ENCODE measurements around the gene OR5A1. TPM values are rescaled to one million over a fixed set of nuclear protein-coding genes. Genes with fewer than 3 reads are reported as not detected.

The OR5A1 gene
- total and polyA plus RNA-seq, 10 donors: not detected

- H3K4me3 ChIP-seq: no peak overlapping the region
- H3K4me1 ChIP-seq: peaks cover 0 to 5% (median 0%) of the 10 kb centered on the region in 6 donors
- TF ChIP-seq POLR2A (IDR thresholded peaks at IDR 0.05) (no peak), CTCF (IDR thresholded peaks at IDR 0.05 in 8 of 11, conservative IDR thresholded peaks at IDR 0.05 in 3 of 11) (no peak), POLR2AphosphoS5 (IDR thresholded peaks at IDR 0.05) (no peak)
- H3K27ac ChIP-seq: no peak overlapping the region
- peaks cover 0 to 6% (median 0%) of the 10 kb centered on the region in 7 donors for H3K27me3 ChIP-seq (replicated peaks in 1 of 7)
- intact Hi-C loops (cut with DNase I; ENCODE audit: low total_unique reads): no loop called here
- no peak for DNase-seq
- H3K36me3 ChIP-seq: no peaks in the 10 kb centered on the region
- no peaks in the 10 kb centered on the region for H3K9me3 ChIP-seq
- WGBS, 5 donors: 24 to 62% (median 52%) methylated on average over 5 of the region's 5 CpGs
These were observed 19.2 kb upstream of the OR5A1 start for GRCh38 chr11:59417023-59417422.

DNA sequence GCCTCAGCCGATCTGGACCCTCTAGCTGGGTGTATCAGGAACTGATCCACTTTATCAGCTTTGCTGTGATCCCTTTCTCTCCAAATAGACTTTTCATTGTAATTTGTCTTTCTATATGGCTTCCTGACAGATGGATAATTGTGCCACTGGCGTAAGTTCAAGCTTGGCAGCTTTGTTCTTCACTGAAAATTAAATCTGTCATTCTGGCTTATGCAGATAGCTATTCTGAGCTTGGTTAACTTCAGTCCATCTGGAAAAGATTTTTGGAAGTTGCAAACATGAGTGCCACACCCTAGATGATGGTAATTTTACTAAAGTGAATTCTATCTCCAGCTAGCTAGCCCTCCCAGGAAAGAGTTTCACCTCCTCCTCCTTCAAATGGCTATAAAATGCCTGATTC lies 18.1 kb upstream of the OR5A1 start:
- Histone ChIP-seq H3K36me3 (no peaks in the 10 kb centered on the region), H3K4me3 (no peak overlapping the region), H3K4me1 (peaks cover 0 to 5% (median 0%) of the 10 kb centered on the region in 6 donors), H3K27me3 (replicated peaks in 1 of 7) (peaks cover 0 to 6% (median 0%) of the 10 kb centered on the region in 7 donors), H3K27ac (no peak overlapping the region), H3K9me3 (no peaks in the 10 kb centered on the region)
- intact Hi-C loops (cut with DNase I; ENCODE audit: low total_unique reads): no loop called here
- 69 to 86% (median 83%) methylated on average over 2 of the region's 2 CpGs for WGBS, 5 donors
- no peak for DNase-seq
- TF ChIP-seq CTCF (IDR thresholded peaks at IDR 0.05 in 8 of 11, conservative IDR thresholded peaks at IDR 0.05 in 3 of 11): no peak
- TF ChIP-seq POLR2AphosphoS5 (IDR thresholded peaks at IDR 0.05): no peak
- TF ChIP-seq POLR2A (IDR thresholded peaks at IDR 0.05): no peak

DNA sequence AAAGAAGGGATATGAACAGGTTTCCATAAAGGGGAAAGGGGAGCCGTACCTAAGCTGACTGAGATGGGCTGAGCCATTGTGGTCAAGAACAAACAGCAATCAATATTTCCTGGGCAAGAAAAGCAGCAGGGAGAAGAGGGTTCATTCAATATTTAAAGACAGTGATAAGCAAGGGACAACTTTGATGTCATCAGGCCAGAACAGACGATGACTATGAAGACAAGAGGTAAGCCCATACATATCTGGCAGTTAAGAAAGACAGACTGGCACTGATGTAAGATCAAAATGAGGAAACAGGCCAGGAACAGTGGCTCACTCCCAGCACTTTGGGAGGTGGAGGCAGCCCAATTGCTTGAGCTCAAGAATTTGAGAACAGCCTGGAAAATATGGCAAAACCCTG lies 12.4 kb upstream of the OR5A1 start:
- Histone ChIP-seq H3K9me3 (no peaks in the 10 kb centered on the region), H3K4me1 (no peaks in the 10 kb centered on the region), H3K27me3 (replicated peaks in 1 of 7) (no peaks in the 10 kb centered on the region), H3K4me3 (no peak overlapping the region), H3K27ac (no peak overlapping the region), H3K36me3 (no peaks in the 10 kb centered on the region)
- intact Hi-C loops (cut with DNase I; ENCODE audit: low total_unique reads): loop anchor here (10.0 kb wide), 1 partner anchor 139 kb away; no protein-coding TSS in a partner anchor
- WGBS, 5 donors: 62 to 84% (median 67%) methylated on average over 2 of the region's 2 CpGs
- DNase-seq: no peak
- no peak for TF ChIP-seq POLR2AphosphoS5 (IDR thresholded peaks at IDR 0.05)
- no peak for TF ChIP-seq POLR2A (IDR thresholded peaks at IDR 0.05)
- TF ChIP-seq CTCF (IDR thresholded peaks at IDR 0.05 in 8 of 11, conservative IDR thresholded peaks at IDR 0.05 in 3 of 11): no peak

- DNase-seq: no peak
- intact Hi-C loops (cut with DNase I; ENCODE audit: low total_unique reads): loop anchor here (10.0 kb wide), 1 partner anchor 140 kb away; no protein-coding TSS in a partner anchor
- Histone ChIP-seq H3K4me3 (no peak overlapping the region), H3K27me3 (replicated peaks in 1 of 7) (no peaks in the 10 kb centered on the region), H3K4me1 (no peaks in the 10 kb centered on the region), H3K36me3 (no peaks in the 10 kb centered on the region), H3K27ac (no peak overlapping the region), H3K9me3 (no peaks in the 10 kb centered on the region)
- TF ChIP-seq POLR2AphosphoS5 (IDR thresholded peaks at IDR 0.05): no peak
- TF ChIP-seq POLR2A (IDR thresholded peaks at IDR 0.05): no peak
- no peak for TF ChIP-seq CTCF (IDR thresholded peaks at IDR 0.05 in 8 of 11, conservative IDR thresholded peaks at IDR 0.05 in 3 of 11)
- WGBS, 5 donors: 75 to 78% (median 78%) methylated on average over 4 of the region's 4 CpGs
These were observed 11.1 kb upstream of the OR5A1 start for GRCh38 chr11:59425131-59425530.

Measured in spleen (tissue), 11 donors.